ENCODE measurements around the gene TMOD2.

Gene TMOD2

GRCh38 chr15:51750792-51751696, at the start of gene TMOD2:
Gene TMOD2 (plus strand): TSS chr15:51751597. CDS start chr15:51766442, 14,845 bp downstream.
- peak; percentile 54 to 63 for DNase-seq

- DNase-seq: no peak
These were observed 48.7 kb upstream of the TMOD2 start for GRCh38 chr15:51702710-51703109.

- no peak for DNase-seq
These were observed 45.1 kb upstream of the TMOD2 start for GRCh38 chr15:51706291-51706690.

- no peak for DNase-seq
These were observed 44.3 kb upstream of the TMOD2 start for GRCh38 chr15:51706926-51707608.

GRCh38 chr15:51708013-51708412, 43.4 kb upstream of the TMOD2 start:
- no peak for DNase-seq

- DNase-seq: no peak
These were observed 42.4 kb upstream of the TMOD2 start for GRCh38 chr15:51709031-51709430.

- no peak for DNase-seq
These were observed 37.2 kb upstream of the TMOD2 start for GRCh38 chr15:51714162-51714561.

GRCh38 chr15:51714911-51715310, 36.5 kb upstream of the TMOD2 start:
- DNase-seq: no peak

GRCh38 chr15:51718219-51718618, 33.2 kb upstream of the TMOD2 start:
- DNase-seq: no peak

- no peak for DNase-seq
These were observed 32.7 kb upstream of the TMOD2 start for GRCh38 chr15:51718746-51719145.

- DNase-seq: no peak
These were observed 31.0 kb upstream of the TMOD2 start for GRCh38 chr15:51720201-51720995.

GRCh38 chr15:51721199-51721960, 30.0 kb upstream of the TMOD2 start:
- no peak for DNase-seq

- no peak for DNase-seq
These were observed 27.2 kb upstream of the TMOD2 start for GRCh38 chr15:51724199-51724598.

- DNase-seq: no peak
These were observed 26.7 kb upstream of the TMOD2 start for GRCh38 chr15:51724673-51725072.

GRCh38 chr15:51726302-51727073, 24.9 kb upstream of the TMOD2 start:
- peak; percentile 29 to 54 for DNase-seq

GRCh38 chr15:51727141-51727897, 24.1 kb upstream of the TMOD2 start:
- DNase-seq: peak in 1 of 2 experiments; percentile 9

- DNase-seq: peak in 1 of 2 experiments; percentile 32
These were observed 19.7 kb upstream of the TMOD2 start for GRCh38 chr15:51731549-51732267.

GRCh38 chr15:51732646-51733045, 18.8 kb upstream of the TMOD2 start:
- no peak for DNase-seq

- peak in 1 of 2 experiments; percentile 24 for DNase-seq
These were observed 16.0 kb upstream of the TMOD2 start for GRCh38 chr15:51735228-51736010.

Data from activated CD4-positive, alpha-beta T cell treated with anti-CD3 and anti-CD28 coated beads, Interleukin-2, amount 50 U/mL, for 48 hours (primary cell).